GM19452 (cell line): ENCODE results near the gene ZNF514.
A peak's percentile ranks its signal among the peaks of the same experiment; 100 is the strongest.
"Not testable (repeated sequence)": the region's sequence is repeated elsewhere in the genome, so short reads cannot be mapped to it uniquely, and the experiment has no call there.

Experiments
- ATAC-seq: cut with Tn5 transposase; IDR thresholded peaks from one replicate; pipeline ENCODE4 v1.9.1; 2021; ENCODE audit not compliant: unreplicated experiment

ZNF514 gene

GRCh38 chr2:95143838-95144237 is 15.8 kb downstream of the ZNF514 start:
- no peak for ATAC-seq

- ATAC-seq = no peak
Observed at GRCh38 chr2:95138702-95139101, 20.9 kb downstream of the ZNF514 start.

GRCh38 chr2:95122197-95122551 is 37.5 kb downstream of the ZNF514 start:
- ATAC-seq = no peak

- peak; percentile 96 for ATAC-seq
Observed at GRCh38 chr2:95121407-95122196, 38.0 kb downstream of the ZNF514 start, which contains the start of gene MRPS5. MRPS5 (minus strand) TSS chr2:95121808; CDS start chr2:95121791, 17 bp downstream.

GRCh38 chr2:95121093-95121406 is 38.6 kb downstream of the ZNF514 start:
- ATAC-seq = no peak

- ATAC-seq = peak; percentile 86
Observed at GRCh38 chr2:95115418-95115817, 44.2 kb downstream of the ZNF514 start.

- no peak for ATAC-seq
Observed at GRCh38 chr2:95113464-95113863, 46.2 kb downstream of the ZNF514 start.

GRCh38 chr2:95110395-95110794 is 49.3 kb downstream of the ZNF514 start:
- no peak for ATAC-seq

GRCh38 chr2:95109260-95109659 is 50.4 kb downstream of the ZNF514 start:
- no peak for ATAC-seq

GRCh38 chr2:95106081-95106480 is 53.6 kb downstream of the ZNF514 start:
- no peak for ATAC-seq

- no peak for ATAC-seq
Observed at GRCh38 chr2:95104606-95105005, 55.0 kb downstream of the ZNF514 start.

GRCh38 chr2:95099910-95100309 is 59.7 kb downstream of the ZNF514 start:
- no peak for ATAC-seq

- not testable (repeated sequence) for ATAC-seq
Observed at GRCh38 chr2:95098273-95098672, 61.4 kb downstream of the ZNF514 start.
